ENCODE results near the gene ARID5B. TPM values are rescaled to one million over a fixed set of nuclear protein-coding genes. Genes with fewer than 3 reads are reported as not detected.

Gene ARID5B
- total and polyA plus RNA-seq, 2 experiments from 2014 or later = 1.3 to 1.6 TPM

GRCh38 chr10:62085821-62086220, 184.3 kb downstream of the ARID5B start (continued):
- TF ChIP-seq ZNF462 (CRISPR knock-in tag; IDR thresholded peaks at IDR 0.05) (no peak), CREB1 (CRISPR knock-in tag; IDR thresholded peaks at IDR 0.05; ENCODE audit: low read depth) (no peak), POLR2AphosphoS5 (IDR thresholded peaks at IDR 0.05; ENCODE audit: low read depth) (no peak), STAT1 (IDR thresholded peaks at IDR 0.05; ENCODE audit: unreplicated experiment) (no peak), EZH2 (IDR thresholded peaks at IDR 0.05; ENCODE audit: low read depth, unreplicated experiment) (no peak), ZNF331 (CRISPR knock-in tag; IDR thresholded peaks at IDR 0.05; ENCODE audit: low read depth) (no peak), NANOG (IDR thresholded peaks at IDR 0.05; ENCODE audit: borderline replicate concordance) (no peak), EZH2phosphoT487 (IDR thresholded peaks at IDR 0.05; ENCODE audit: unreplicated experiment) (no peak)

- DNase-seq (ENCODE audit: low spot score) (no peak), ATAC-seq (no peak)
- no peaks in the 10 kb centered on the region for H3K27me3 Mint-ChIP-seq (ENCODE audit: insufficient read depth, low read depth, poor library complexity)
- no peak overlapping the region for H3K27ac Mint-ChIP-seq
- Histone ChIP-seq H3K27ac (ENCODE audit: low read depth) (no peak overlapping the region), H3K79me2 (replicated peaks; ENCODE audit: insufficient read depth) (no peaks in the 10 kb centered on the region), H3K27me3 (ENCODE audit: insufficient read depth) (no peaks in the 10 kb centered on the region), H3F3A (replicated peaks; ENCODE audit: low read depth) (no peaks in the 10 kb centered on the region), H3K4me2 (no peak overlapping the region), H3K4me3 (no peak overlapping the region), H3K4me1 (ENCODE audit: insufficient read depth) (no peaks in the 10 kb centered on the region), H3K9me2 (ENCODE audit: insufficient read depth) (0 out of 2 replicates have a peak, but pooled peaks cover 3% of the 10 kb centered on the region), H3K36me3 (ENCODE audit: insufficient read depth) (no peaks in the 10 kb centered on the region), H4K20me1 (replicated peaks; ENCODE audit: insufficient read depth) (no peaks in the 10 kb centered on the region), H2AFZ (no peak overlapping the region)
- no peaks in the 10 kb centered on the region for H3K9me3 Mint-ChIP-seq
- H3K4me1 Mint-ChIP-seq = no peaks in the 10 kb centered on the region
- H3K36me3 Mint-ChIP-seq (ENCODE audit: low read depth) = no peaks in the 10 kb centered on the region; the same call in 2 of the 3 replicates
- no peak overlapping the region for H3K4me3 Mint-ChIP-seq
- TF ChIP-seq ZNF331 (CRISPR knock-in tag; IDR thresholded peaks at IDR 0.05; ENCODE audit: low read depth) = no peak
- TF ChIP-seq NANOG (IDR thresholded peaks at IDR 0.05; ENCODE audit: borderline replicate concordance) = no peak
- TF ChIP-seq CTCF (conservative IDR thresholded peaks at IDR 0.05; ENCODE audit: low read depth in 2 of 2) = no peak
- TF ChIP-seq EZH2phosphoT487 (IDR thresholded peaks at IDR 0.05; ENCODE audit: unreplicated experiment) = no peak
- no peak for TF ChIP-seq REST (IDR thresholded peaks at IDR 0.05; ENCODE audit: unreplicated experiment)
- TF ChIP-seq POLR2AphosphoS5 (IDR thresholded peaks at IDR 0.05; ENCODE audit: low read depth) = no peak
- no peak for TF ChIP-seq ZNF114 (CRISPR knock-in tag; IDR thresholded peaks at IDR 0.05)
Observed at GRCh38 chr10:62087329-62087728, 185.8 kb downstream of the ARID5B start.

Measured in GM23338 (cell line).